A549 (cell line): Measurements from ENCODE around the gene GLP2R. TPM values are rescaled to one million over a fixed set of nuclear protein-coding genes. Genes with fewer than 3 reads are reported as not detected.

ENCODE experiments used
- ATAC-seq, 2 experiments: fragments of 200-7000 bp in 1 of 2; fragments of >200 bp in 1 of 2; cut with Nextera tagmentation in 1 of 2; cut with Tn5 transposase in 1 of 2; 3 replicates each; pipeline versions ENCODE4 v1.8.0 to v1.9.1; 2018 to 2020; ENCODE audit warnings: mild to moderate bottlenecking in 1 of 2, moderate library complexity in 1 of 2
- CTCF ChIA-PET: fragments of 300-600 bp; sonication (Branson Sonifier 250); formaldehyde crosslinking; extraction: SDS; loops from one replicate; lab custom pipeline; 2021; ENCODE audit warnings: antibody characterized with exemption, inconsistent platforms; lab: Yijun Ruan, JAX
- POLR2A ChIA-PET: fragments of 350-600 bp; formaldehyde crosslinking; extraction: SDS; loops from one replicate; lab custom pipeline; 2021; ENCODE audit warnings: antibody characterized with exemption, inconsistent platforms; lab: Yijun Ruan, JAX
- DNase-seq, 2 experiments: peaks; one replicate each; pipeline versions ENCODE4 v3.0.0 to v3.0.0-alpha.2; 2011 to 2016; ENCODE audit warnings: low read depth in 1 of 2, low spot score in 1 of 2
- FAIRE-seq: peaks from 2 replicates; lab custom pipeline; 2011; peaks lifted over from hg19 to GRCh38; lab: Jason Lieb, UNC
- H3K27ac ChIP-seq, 2 experiments: fragments of >200 bp; sonication (Bioruptor Twin); formaldehyde crosslinking; 3 replicates each; pipeline ENCODE4 v1.5.1; 2016 to 2017
- H3K4me1 ChIP-seq: fragments of >200 bp; sonication (Bioruptor Twin); formaldehyde crosslinking; 3 replicates; pipeline ENCODE4 v1.6.1; 2016
- H3K4me2 ChIP-seq: fragments of >200 bp; sonication (Bioruptor Twin); formaldehyde crosslinking; 3 replicates; pipeline ENCODE4 v1.6.1; 2016
- H3K4me3 ChIP-seq: fragments of >200 bp; sonication (Bioruptor Twin); formaldehyde crosslinking; 3 replicates; pipeline ENCODE4 v1.5.1; 2016
- H3K9me3 ChIP-seq: fragments of >200 bp; sonication (Bioruptor Twin); formaldehyde crosslinking; 3 replicates; pipeline ENCODE4 v1.6.1; 2016
- CBX8 ChIP-seq: fragments of 200-600 bp; sonication (generic); IDR thresholded peaks from 2 replicates; pipeline ENCODE4 v1.6.1; 2016
- CHD2 ChIP-seq: fragments of 150-350 bp; IDR thresholded peaks from 2 replicates; pipeline ENCODE4 v1.6.1; 2014; ENCODE audit warnings: low read length; ENCODE audit not compliant: partially characterized antibody
- EHF ChIP-seq: fragments of 250-450 bp; sonication (Bioruptor Pico); IDR thresholded peaks from 2 replicates; pipeline ENCODE4 v1.5.0; 2020; ENCODE audit warnings: mild to moderate bottlenecking
- EP300 ChIP-seq, 2 experiments: fragments of >200 bp; sonication (Bioruptor Twin); formaldehyde crosslinking; IDR thresholded peaks; 2 replicates in 1 of 2; 3 replicates in 1 of 2; pipeline ENCODE4 v1.6.1; 2016 to 2017
- ESRRA ChIP-seq: fragments of 150-350 bp; IDR thresholded peaks from 2 replicates; pipeline ENCODE4 v1.6.1; 2014; ENCODE audit warnings: mild to moderate bottlenecking, low read length, borderline replicate concordance
- FOSB ChIP-seq: fragments of 250-450 bp; sonication (Bioruptor Pico); IDR thresholded peaks from 2 replicates; pipeline ENCODE4 v1.5.0; 2020; ENCODE audit warnings: mild to moderate bottlenecking, moderate library complexity
- FOSL2 ChIP-seq, 2 experiments: fragments of 450-650 bp in 1 of 2; fragments of >200 bp in 1 of 2; sonication (Bioruptor Twin) in 1 of 2; formaldehyde crosslinking; IDR thresholded peaks; 2 replicates each; pipeline versions ENCODE4 v1.5.0 to v1.6.1; 2016 to 2020; ENCODE audit warnings: mild to moderate bottlenecking in 1 of 2, moderate library complexity in 1 of 2
- JUN ChIP-seq, 2 experiments: fragments of >200 bp; sonication (Bioruptor Twin); formaldehyde crosslinking; IDR thresholded peaks; 2 replicates in 1 of 2; 3 replicates in 1 of 2; pipeline ENCODE4 v1.6.1; 2016 to 2017
- KDM1A ChIP-seq: fragments of 200-600 bp; sonication (generic); IDR thresholded peaks from 2 replicates; pipeline ENCODE4 v1.6.1; 2016; ENCODE audit warnings: low read depth, mild to moderate bottlenecking
- MAFK ChIP-seq: fragments of 450-650 bp; IDR thresholded peaks from 2 replicates; pipeline ENCODE4 v1.6.1; 2014; ENCODE audit not compliant: partially characterized antibody
- NFE2L2 ChIP-seq: fragments of 150-350 bp; conservative IDR thresholded peaks from 2 replicates; pipeline ENCODE4 v1.6.1; 2014; ENCODE audit warnings: low read length
- POLR2A ChIP-seq: IDR thresholded peaks from 2 replicates; pipeline ENCODE4 v1.6.1; 2012; ENCODE audit warnings: mild to moderate bottlenecking, low read length
- RNF2 ChIP-seq: fragments of 200-600 bp; sonication (generic); IDR thresholded peaks from 2 replicates; pipeline ENCODE4 v1.6.1; 2016; ENCODE audit warnings: low read depth, mild to moderate bottlenecking, antibody characterized with exemption, moderate library complexity, borderline replicate concordance
- WGBS: methylation state at CpG from one replicate; pipeline ENCODE4 v1.1.6; 2017; ENCODE audit errors: missing lambda C conversion rate; 5-methylcytosine and 5-hydroxymethylcytosine counted together
- polyA plus RNA-seq, 4 experiments: library from polyadenylated mRNA; depleted of rRNA in 3 of 4; stranded (reverse); fragments of >200 nt; fragmentation: RNase III in 1 of 4; extraction: RNeasy Plus Mini Kit Qiagen cat#74134 plus additional on column Dnase treatment in 1 of 4; gene quantifications; 2 replicates in 3 of 4; 3 replicates in 1 of 4; pipeline ENCODE4 v1.2.3, GENCODE V29; 2011 to 2017
- TF ChIP-seq, protein P1 (sequence below): IDR thresholded peaks from 2 replicates; pipeline ENCODE4 v1.6.1; 2012; ENCODE audit warnings: low read depth, borderline replicate concordance
- TF ChIP-seq, protein P2 (sequence below): fragments of >200 bp; sonication (Bioruptor Twin); formaldehyde crosslinking; IDR thresholded peaks from 3 replicates; pipeline ENCODE4 v1.5.1; 2016
- TF ChIP-seq, protein P3 (sequence below): fragments of 250-450 bp; sonication (Bioruptor Pico); IDR thresholded peaks from 2 replicates; pipeline ENCODE4 v1.5.0; 2020; ENCODE audit warnings: low read depth, mild to moderate bottlenecking, moderate library complexity
- TF ChIP-seq, protein P4 (sequence below): fragments of 450-650 bp; IDR thresholded peaks from 2 replicates; pipeline ENCODE4 v1.6.1; 2014; ENCODE audit warnings: antibody characterized with exemption
- TF ChIP-seq, protein P5 (sequence below): fragments of 250-450 bp; sonication (Bioruptor Pico); IDR thresholded peaks from 2 replicates; pipeline ENCODE4 v1.5.0; 2021; ENCODE audit warnings: mild to moderate bottlenecking, moderate library complexity, borderline replicate concordance

Gene GLP2R
- polyA plus RNA-seq, 2 of the 4 experiments (the other 2 are of a cell fraction), result 27.9 to 48.7 TPM

DNA sequence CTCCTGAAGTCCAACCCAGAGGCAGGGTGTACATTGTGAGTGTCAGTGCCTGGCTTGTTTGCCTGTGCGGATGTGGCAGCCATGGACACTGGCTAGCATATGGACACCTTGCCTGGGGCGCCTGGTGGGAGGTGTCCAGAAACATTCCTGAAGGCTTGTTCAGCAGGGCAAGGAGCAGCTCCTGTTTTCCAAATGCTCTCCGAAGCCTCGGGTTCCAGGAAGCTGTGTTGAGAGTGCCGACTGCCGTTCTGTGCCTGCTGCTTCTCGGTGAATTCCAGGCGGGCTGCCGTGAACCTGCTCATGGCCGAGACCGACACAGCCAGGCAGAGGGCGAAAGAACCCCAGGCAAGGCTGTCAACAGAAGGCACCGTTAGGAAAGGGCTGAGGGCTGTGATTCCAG, 23.4 kb upstream of the GLP2R start (continued):
- TF ChIP-seq FOSL2 (IDR thresholded peaks at IDR 0.05), result no peak
- peak; percentile 77 for TF ChIP-seq FOSL2 (CRISPR knock-in tag; IDR thresholded peaks at IDR 0.05)
- no peak for TF ChIP-seq NFE2L2
- TF ChIP-seq, protein P1, sequence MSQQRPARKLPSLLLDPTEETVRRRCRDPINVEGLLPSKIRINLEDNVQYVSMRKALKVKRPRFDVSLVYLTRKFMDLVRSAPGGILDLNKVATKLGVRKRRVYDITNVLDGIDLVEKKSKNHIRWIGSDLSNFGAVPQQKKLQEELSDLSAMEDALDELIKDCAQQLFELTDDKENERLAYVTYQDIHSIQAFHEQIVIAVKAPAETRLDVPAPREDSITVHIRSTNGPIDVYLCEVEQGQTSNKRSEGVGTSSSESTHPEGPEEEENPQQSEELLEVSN, result peak; percentile 62; the same call in 1 of the 2 replicates
- TF ChIP-seq, protein P2, sequence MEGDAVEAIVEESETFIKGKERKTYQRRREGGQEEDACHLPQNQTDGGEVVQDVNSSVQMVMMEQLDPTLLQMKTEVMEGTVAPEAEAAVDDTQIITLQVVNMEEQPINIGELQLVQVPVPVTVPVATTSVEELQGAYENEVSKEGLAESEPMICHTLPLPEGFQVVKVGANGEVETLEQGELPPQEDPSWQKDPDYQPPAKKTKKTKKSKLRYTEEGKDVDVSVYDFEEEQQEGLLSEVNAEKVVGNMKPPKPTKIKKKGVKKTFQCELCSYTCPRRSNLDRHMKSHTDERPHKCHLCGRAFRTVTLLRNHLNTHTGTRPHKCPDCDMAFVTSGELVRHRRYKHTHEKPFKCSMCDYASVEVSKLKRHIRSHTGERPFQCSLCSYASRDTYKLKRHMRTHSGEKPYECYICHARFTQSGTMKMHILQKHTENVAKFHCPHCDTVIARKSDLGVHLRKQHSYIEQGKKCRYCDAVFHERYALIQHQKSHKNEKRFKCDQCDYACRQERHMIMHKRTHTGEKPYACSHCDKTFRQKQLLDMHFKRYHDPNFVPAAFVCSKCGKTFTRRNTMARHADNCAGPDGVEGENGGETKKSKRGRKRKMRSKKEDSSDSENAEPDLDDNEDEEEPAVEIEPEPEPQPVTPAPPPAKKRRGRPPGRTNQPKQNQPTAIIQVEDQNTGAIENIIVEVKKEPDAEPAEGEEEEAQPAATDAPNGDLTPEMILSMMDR, result peak; percentile 18; the same call in 1 of the 3 replicates
- TF ChIP-seq, protein P3, sequence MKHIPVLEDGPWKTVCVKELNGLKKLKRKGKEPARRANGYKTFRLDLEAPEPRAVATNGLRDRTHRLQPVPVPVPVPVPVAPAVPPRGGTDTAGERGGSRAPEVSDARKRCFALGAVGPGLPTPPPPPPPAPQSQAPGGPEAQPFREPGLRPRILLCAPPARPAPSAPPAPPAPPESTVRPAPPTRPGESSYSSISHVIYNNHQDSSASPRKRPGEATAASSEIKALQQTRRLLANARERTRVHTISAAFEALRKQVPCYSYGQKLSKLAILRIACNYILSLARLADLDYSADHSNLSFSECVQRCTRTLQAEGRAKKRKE (CRISPR knock-in tag), result no peak
- TF ChIP-seq, protein P4, sequence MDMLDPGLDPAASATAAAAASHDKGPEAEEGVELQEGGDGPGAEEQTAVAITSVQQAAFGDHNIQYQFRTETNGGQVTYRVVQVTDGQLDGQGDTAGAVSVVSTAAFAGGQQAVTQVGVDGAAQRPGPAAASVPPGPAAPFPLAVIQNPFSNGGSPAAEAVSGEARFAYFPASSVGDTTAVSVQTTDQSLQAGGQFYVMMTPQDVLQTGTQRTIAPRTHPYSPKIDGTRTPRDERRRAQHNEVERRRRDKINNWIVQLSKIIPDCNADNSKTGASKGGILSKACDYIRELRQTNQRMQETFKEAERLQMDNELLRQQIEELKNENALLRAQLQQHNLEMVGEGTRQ, result no peak
- no peak for TF ChIP-seq FOSB
- no peak for TF ChIP-seq RNF2
- TF ChIP-seq KDM1A, result no peak
- TF ChIP-seq JUN (IDR thresholded peaks at IDR 0.05), result peak in 1 of 2 experiments; percentile 52; a peak in 2 of 5 replicates
- TF ChIP-seq CBX8, result no peak
- TF ChIP-seq ESRRA, result no peak
- TF ChIP-seq EHF (CRISPR knock-in tag), result no peak
- no peak for TF ChIP-seq EP300 (IDR thresholded peaks at IDR 0.05)
- TF ChIP-seq, protein P5, sequence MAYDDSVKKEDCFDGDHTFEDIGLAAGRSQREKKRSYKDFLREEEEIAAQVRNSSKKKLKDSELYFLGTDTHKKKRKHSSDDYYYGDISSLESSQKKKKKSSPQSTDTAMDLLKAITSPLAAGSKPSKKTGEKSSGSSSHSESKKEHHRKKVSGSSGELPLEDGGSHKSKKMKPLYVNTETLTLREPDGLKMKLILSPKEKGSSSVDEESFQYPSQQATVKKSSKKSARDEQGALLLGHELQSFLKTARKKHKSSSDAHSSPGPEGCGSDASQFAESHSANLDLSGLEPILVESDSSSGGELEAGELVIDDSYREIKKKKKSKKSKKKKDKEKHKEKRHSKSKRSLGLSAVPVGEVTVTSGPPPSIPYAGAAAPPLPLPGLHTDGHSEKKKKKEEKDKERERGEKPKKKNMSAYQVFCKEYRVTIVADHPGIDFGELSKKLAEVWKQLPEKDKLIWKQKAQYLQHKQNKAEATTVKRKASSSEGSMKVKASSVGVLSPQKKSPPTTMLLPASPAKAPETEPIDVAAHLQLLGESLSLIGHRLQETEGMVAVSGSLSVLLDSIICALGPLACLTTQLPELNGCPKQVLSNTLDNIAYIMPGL, result no peak
- TF ChIP-seq MAFK, result no peak
- TF ChIP-seq CHD2, result no peak

DNA sequence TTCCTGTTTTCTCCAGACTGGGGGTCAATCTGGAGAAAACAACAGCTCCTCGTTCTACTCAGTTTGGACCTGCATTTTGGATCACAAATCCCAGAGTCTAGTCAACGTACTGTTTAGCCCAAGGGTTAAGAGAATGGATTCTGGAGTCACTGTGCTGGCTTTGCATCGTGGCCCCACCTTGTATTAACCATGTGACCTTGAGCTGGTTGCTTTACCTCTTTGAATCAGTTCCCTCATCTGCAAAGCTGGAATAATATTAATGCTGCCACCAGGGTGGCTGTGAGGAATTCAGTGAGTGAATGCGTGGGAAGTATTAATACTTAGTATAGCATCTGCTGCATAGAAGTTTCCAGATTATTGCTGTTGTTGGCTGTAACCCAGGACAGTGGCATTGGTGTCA, 23.0 kb upstream of the GLP2R start:
- H3K4me3 ChIP-seq, result peak overlapping the region; percentile 10; the same call in 1 of the 3 replicates
- H3K4me2 ChIP-seq, result peak overlapping the region; percentile 68
- peaks cover 15% of the 10 kb centered on the region for H3K4me1 ChIP-seq
- TF ChIP-seq, protein P1, result peak; percentile 19; the same call in 1 of the 2 replicates
- TF ChIP-seq POLR2A, result no peak
- TF ChIP-seq, protein P4, result peak; percentile 42; the same call in 1 of the 2 replicates
- ATAC-seq, result peak; percentile 71 to 73
- CTCF ChIA-PET, result interaction anchor here (0.9 to 2.5 kb wide), 17 partner anchors 9 to 225 kb away, joined by 3 to 12 read pairs (median 5); partner anchors contain the start of gene GLP2R
- WGBS, result 36% methylated on average over 4 of the region's 4 CpGs
- no peaks in the 10 kb centered on the region for H3K9me3 ChIP-seq
- DNase-seq, result peak; percentile 55 to 56
- H3K27ac ChIP-seq, result peak overlapping the region; percentile 89 to 90
- FAIRE-seq, result no peak
- POLR2A ChIA-PET, result interaction anchor here (1.0 to 1.7 kb wide), 3 partner anchors 33 to 40 kb away, joined by 3 to 11 read pairs (median 11); no protein-coding TSS in a partner anchor
